HG02938 (cell line): Measurements from ENCODE around the gene AKAP8.
"Not testable (repeated sequence)": the region's sequence is repeated elsewhere in the genome, so short reads cannot be mapped to it uniquely, and the experiment has no call there.

Source experiments
- ATAC-seq: cut with Tn5 transposase; IDR thresholded peaks from one replicate; pipeline ENCODE4 v1.9.1; 2021; ENCODE audit warnings: mild to moderate bottlenecking, moderate library complexity; ENCODE audit not compliant: unreplicated experiment

Gene AKAP8

GRCh38 chr19:15374105-15374651 is 5.4 kb downstream of the AKAP8 start:
- no peak for ATAC-seq

GRCh38 chr19:15373644-15374043 is 5.9 kb downstream of the AKAP8 start:
- ATAC-seq: no peak

- ATAC-seq: no peak
These were observed 6.7 kb downstream of the AKAP8 start for GRCh38 chr19:15372891-15373301.

GRCh38 chr19:15372470-15372869 is 7.1 kb downstream of the AKAP8 start:
- ATAC-seq: no peak

GRCh38 chr19:15371786-15372380 is 7.7 kb downstream of the AKAP8 start:
- ATAC-seq: no peak

GRCh38 chr19:15371119-15371518 is 8.5 kb downstream of the AKAP8 start:
- no peak for ATAC-seq

- no peak for ATAC-seq
These were observed 10.0 kb downstream of the AKAP8 start for GRCh38 chr19:15369594-15369891.

- no peak for ATAC-seq
These were observed 10.6 kb downstream of the AKAP8 start for GRCh38 chr19:15368798-15369593.

- ATAC-seq: no peak
These were observed 11.4 kb downstream of the AKAP8 start for GRCh38 chr19:15368051-15368632.

GRCh38 chr19:15367439-15367838 is 12.1 kb downstream of the AKAP8 start:
- no peak for ATAC-seq

- no peak for ATAC-seq
These were observed 14.3 kb downstream of the AKAP8 start for GRCh38 chr19:15365264-15365663.

GRCh38 chr19:15363791-15364190 is 15.8 kb downstream of the AKAP8 start:
- ATAC-seq: not testable (repeated sequence)

GRCh38 chr19:15363048-15363447 is 16.5 kb downstream of the AKAP8 start:
- ATAC-seq: not testable (repeated sequence)

- ATAC-seq: not testable (repeated sequence)
These were observed 19.6 kb downstream of the AKAP8 start for GRCh38 chr19:15360015-15360414.

GRCh38 chr19:15358918-15359317 is 20.7 kb downstream of the AKAP8 start:
- no peak for ATAC-seq

GRCh38 chr19:15357906-15358305 is 21.7 kb downstream of the AKAP8 start:
- ATAC-seq: no peak

- no peak for ATAC-seq
These were observed 24.9 kb downstream of the AKAP8 start for GRCh38 chr19:15354566-15355296.

- ATAC-seq: no peak
These were observed 25.7 kb downstream of the AKAP8 start for GRCh38 chr19:15353908-15354307.

- not testable (repeated sequence) for ATAC-seq
These were observed 27.1 kb downstream of the AKAP8 start for GRCh38 chr19:15352535-15352934.

GRCh38 chr19:15341328-15341727 is 38.3 kb downstream of the AKAP8 start:
- not testable (repeated sequence) for ATAC-seq

- ATAC-seq: no peak
These were observed 39.5 kb downstream of the AKAP8 start for GRCh38 chr19:15340086-15340485.
